ENCODE measurements around the gene USP36.

- no peak for TF ChIP-seq CTCF (IDR thresholded peaks at IDR 0.05)
- no peak for TF ChIP-seq POLR2A (IDR thresholded peaks at IDR 0.05)
Measured at GRCh38 chr17:78790552-78790951, 50.1 kb downstream of the USP36 start.
